Chondrocyte (in vitro differentiated cells): Measurements from ENCODE around the gene C1orf94. TPM values are rescaled to one million over a fixed set of nuclear protein-coding genes. Genes with fewer than 3 reads are reported as not detected.
"Not testable (repeated sequence)": the region's sequence is repeated elsewhere in the genome, so short reads cannot be mapped to it uniquely, and the experiment has no call there.

Source experiments
- DNase-seq: peaks from one replicate; pipeline ENCODE4 v3.0.0; 2021; ENCODE audit warnings: mixed read lengths, low spot score
- H3K27ac Mint-ChIP-seq: one replicate; pipeline ENCODE4 v1.8.0; 2021; ENCODE audit warnings: mild to moderate bottlenecking, moderate library complexity, mixed read lengths; ENCODE audit not compliant: unreplicated experiment
- H3K27me3 Mint-ChIP-seq: 2 replicates; pipeline ENCODE4 v1.8.0; 2021; ENCODE audit warnings: low read depth, mixed read lengths
- H3K36me3 Mint-ChIP-seq: 2 replicates; pipeline ENCODE4 v1.8.0; 2021; ENCODE audit warnings: low read depth, mixed read lengths
- H3K4me1 Mint-ChIP-seq: 2 replicates; pipeline ENCODE4 v1.8.0; 2021; ENCODE audit warnings: low read depth, mild to moderate bottlenecking, mixed read lengths
- H3K4me3 Mint-ChIP-seq: one replicate; pipeline ENCODE4 v1.8.0; 2021; ENCODE audit warnings: mild to moderate bottlenecking, moderate library complexity, mixed read lengths; ENCODE audit not compliant: unreplicated experiment
- H3K9me3 Mint-ChIP-seq: 2 replicates; pipeline ENCODE4 v1.8.0; 2021; ENCODE audit warnings: low read depth, mixed read lengths
- CTCF ChIP-seq: fragments of 200-600 bp; sonication (generic); IDR thresholded peaks from 2 replicates; pipeline ENCODE4 v1.5.0; 2021; ENCODE audit warnings: antibody characterized with exemption, mild to moderate bottlenecking, moderate library complexity
- total RNA-seq: library from RNA; stranded (reverse); gene quantifications from 3 replicates; pipeline ENCODE4 v1.2.1, GENCODE V29; 2021

C1orf94 gene
- total RNA-seq, 1 donor from 2014 or later, result not detected

- Mint-ChIP-seq H3K9me3 (no peaks in the 10 kb centered on the region), H3K27ac (no peak overlapping the region), H3K27me3 (peaks cover 12% of the 10 kb centered on the region)
These were observed 1.4 kb downstream of the C1orf94 start for GRCh38 chr1:34178072-34178471.

GRCh38 chr1:34183381-34183780 lies 6.7 kb downstream of the C1orf94 start:
- H3K9me3 Mint-ChIP-seq, H3K27me3 Mint-ChIP-seq, H3K4me1 Mint-ChIP-seq, DNase-seq, H3K36me3 Mint-ChIP-seq, H3K27ac Mint-ChIP-seq, H3K4me3 Mint-ChIP-seq: not testable (repeated sequence)

More at GRCh38 chr1:34178072-34178471, 1.4 kb downstream of the C1orf94 start:
- no peak for DNase-seq
- Mint-ChIP-seq H3K4me1 (no peaks in the 10 kb centered on the region), H3K4me3 (no peak overlapping the region), H3K36me3 (no peaks in the 10 kb centered on the region)
- no peak for TF ChIP-seq CTCF

- no peaks in the 10 kb centered on the region for H3K27me3 Mint-ChIP-seq
- peaks cover 14% of the 10 kb centered on the region for H3K9me3 Mint-ChIP-seq
- H3K27ac Mint-ChIP-seq, result no peak overlapping the region
- H3K36me3 Mint-ChIP-seq, result no peaks in the 10 kb centered on the region
- no peak for DNase-seq
- no peak for TF ChIP-seq CTCF
- no peaks in the 10 kb centered on the region for H3K4me1 Mint-ChIP-seq
- H3K4me3 Mint-ChIP-seq, result no peak overlapping the region
These were observed 10.2 kb downstream of the C1orf94 start for GRCh38 chr1:34186741-34187494.

GRCh38 chr1:34188418-34188817 lies 11.7 kb downstream of the C1orf94 start:
- no peaks in the 10 kb centered on the region for H3K27me3 Mint-ChIP-seq
- H3K4me1 Mint-ChIP-seq, result no peaks in the 10 kb centered on the region

GRCh38 chr1:34188985-34189384 lies 12.3 kb downstream of the C1orf94 start:
- H3K9me3 Mint-ChIP-seq, result peaks cover 13% of the 10 kb centered on the region
- H3K36me3 Mint-ChIP-seq, result no peaks in the 10 kb centered on the region
- DNase-seq, result no peak
- H3K4me1 Mint-ChIP-seq, result no peaks in the 10 kb centered on the region
- no peak overlapping the region for H3K4me3 Mint-ChIP-seq
- TF ChIP-seq CTCF, result no peak
- H3K27ac Mint-ChIP-seq, result no peak overlapping the region
- no peaks in the 10 kb centered on the region for H3K27me3 Mint-ChIP-seq

More at GRCh38 chr1:34188418-34188817, 11.7 kb downstream of the C1orf94 start:
- TF ChIP-seq CTCF, result no peak
- Mint-ChIP-seq H3K9me3 (peaks cover 16% of the 10 kb centered on the region), H3K4me3 (no peak overlapping the region), H3K36me3 (no peaks in the 10 kb centered on the region), H3K27ac (no peak overlapping the region)
- DNase-seq, result no peak

- Mint-ChIP-seq H3K27ac (no peak overlapping the region), H3K36me3 (no peaks in the 10 kb centered on the region), H3K27me3 (no peaks in the 10 kb centered on the region)
These were observed 14.0 kb downstream of the C1orf94 start for GRCh38 chr1:34190692-34191091.

More at GRCh38 chr1:34190692-34191091, 14.0 kb downstream of the C1orf94 start:
- H3K4me3 Mint-ChIP-seq, result no peak overlapping the region
- DNase-seq, result no peak
- TF ChIP-seq CTCF, result no peak
- peaks cover 13% of the 10 kb centered on the region for H3K9me3 Mint-ChIP-seq
- H3K4me1 Mint-ChIP-seq, result no peaks in the 10 kb centered on the region
